ENCODE results near the gene SCARB1. TPM values are rescaled to one million over a fixed set of nuclear protein-coding genes. Genes with fewer than 3 reads are reported as not detected.

Gene SCARB1
- total and polyA plus RNA-seq, 2 of the 13 experiments (the other 11 are each of a cell fraction or from before 2014, with no cell fraction given) = 63.4 to 160 TPM

- TF ChIP-seq SRSF9 (IDR thresholded peaks at IDR 0.05; ENCODE audit: borderline replicate concordance, insufficient read depth, low read depth, low read length, poor library complexity, severe bottlenecking) = no peak
- TF ChIP-seq, protein P1, sequence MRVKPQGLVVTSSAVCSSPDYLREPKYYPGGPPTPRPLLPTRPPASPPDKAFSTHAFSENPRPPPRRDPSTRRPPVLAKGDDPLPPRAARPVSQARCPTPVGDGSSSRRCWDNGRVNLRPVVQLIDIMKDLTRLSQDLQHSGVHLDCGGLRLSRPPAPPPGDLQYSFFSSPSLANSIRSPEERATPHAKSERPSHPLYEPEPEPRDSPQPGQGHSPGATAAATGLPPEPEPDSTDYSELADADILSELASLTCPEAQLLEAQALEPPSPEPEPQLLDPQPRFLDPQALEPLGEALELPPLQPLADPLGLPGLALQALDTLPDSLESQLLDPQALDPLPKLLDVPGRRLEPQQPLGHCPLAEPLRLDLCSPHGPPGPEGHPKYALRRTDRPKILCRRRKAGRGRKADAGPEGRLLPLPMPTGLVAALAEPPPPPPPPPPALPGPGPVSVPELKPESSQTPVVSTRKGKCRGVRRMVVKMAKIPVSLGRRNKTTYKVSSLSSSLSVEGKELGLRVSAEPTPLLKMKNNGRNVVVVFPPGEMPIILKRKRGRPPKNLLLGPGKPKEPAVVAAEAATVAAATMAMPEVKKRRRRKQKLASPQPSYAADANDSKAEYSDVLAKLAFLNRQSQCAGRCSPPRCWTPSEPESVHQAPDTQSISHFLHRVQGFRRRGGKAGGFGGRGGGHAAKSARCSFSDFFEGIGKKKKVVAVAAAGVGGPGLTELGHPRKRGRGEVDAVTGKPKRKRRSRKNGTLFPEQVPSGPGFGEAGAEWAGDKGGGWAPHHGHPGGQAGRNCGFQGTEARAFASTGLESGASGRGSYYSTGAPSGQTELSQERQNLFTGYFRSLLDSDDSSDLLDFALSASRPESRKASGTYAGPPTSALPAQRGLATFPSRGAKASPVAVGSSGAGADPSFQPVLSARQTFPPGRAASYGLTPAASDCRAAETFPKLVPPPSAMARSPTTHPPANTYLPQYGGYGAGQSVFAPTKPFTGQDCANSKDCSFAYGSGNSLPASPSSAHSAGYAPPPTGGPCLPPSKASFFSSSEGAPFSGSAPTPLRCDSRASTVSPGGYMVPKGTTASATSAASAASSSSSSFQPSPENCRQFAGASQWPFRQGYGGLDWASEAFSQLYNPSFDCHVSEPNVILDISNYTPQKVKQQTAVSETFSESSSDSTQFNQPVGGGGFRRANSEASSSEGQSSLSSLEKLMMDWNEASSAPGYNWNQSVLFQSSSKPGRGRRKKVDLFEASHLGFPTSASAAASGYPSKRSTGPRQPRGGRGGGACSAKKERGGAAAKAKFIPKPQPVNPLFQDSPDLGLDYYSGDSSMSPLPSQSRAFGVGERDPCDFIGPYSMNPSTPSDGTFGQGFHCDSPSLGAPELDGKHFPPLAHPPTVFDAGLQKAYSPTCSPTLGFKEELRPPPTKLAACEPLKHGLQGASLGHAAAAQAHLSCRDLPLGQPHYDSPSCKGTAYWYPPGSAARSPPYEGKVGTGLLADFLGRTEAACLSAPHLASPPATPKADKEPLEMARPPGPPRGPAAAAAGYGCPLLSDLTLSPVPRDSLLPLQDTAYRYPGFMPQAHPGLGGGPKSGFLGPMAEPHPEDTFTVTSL (CRISPR knock-in tag; IDR thresholded peaks at IDR 0.05; ENCODE audit: borderline replicate concordance) = no peak
- TF ChIP-seq EZH2 (conservative IDR thresholded peaks at IDR 0.05; ENCODE audit: low read depth, low read length) = no peak
- TF ChIP-seq MED1 (CRISPR knock-in tag; IDR thresholded peaks at IDR 0.05) = no peak
- TF ChIP-seq, protein P2, sequence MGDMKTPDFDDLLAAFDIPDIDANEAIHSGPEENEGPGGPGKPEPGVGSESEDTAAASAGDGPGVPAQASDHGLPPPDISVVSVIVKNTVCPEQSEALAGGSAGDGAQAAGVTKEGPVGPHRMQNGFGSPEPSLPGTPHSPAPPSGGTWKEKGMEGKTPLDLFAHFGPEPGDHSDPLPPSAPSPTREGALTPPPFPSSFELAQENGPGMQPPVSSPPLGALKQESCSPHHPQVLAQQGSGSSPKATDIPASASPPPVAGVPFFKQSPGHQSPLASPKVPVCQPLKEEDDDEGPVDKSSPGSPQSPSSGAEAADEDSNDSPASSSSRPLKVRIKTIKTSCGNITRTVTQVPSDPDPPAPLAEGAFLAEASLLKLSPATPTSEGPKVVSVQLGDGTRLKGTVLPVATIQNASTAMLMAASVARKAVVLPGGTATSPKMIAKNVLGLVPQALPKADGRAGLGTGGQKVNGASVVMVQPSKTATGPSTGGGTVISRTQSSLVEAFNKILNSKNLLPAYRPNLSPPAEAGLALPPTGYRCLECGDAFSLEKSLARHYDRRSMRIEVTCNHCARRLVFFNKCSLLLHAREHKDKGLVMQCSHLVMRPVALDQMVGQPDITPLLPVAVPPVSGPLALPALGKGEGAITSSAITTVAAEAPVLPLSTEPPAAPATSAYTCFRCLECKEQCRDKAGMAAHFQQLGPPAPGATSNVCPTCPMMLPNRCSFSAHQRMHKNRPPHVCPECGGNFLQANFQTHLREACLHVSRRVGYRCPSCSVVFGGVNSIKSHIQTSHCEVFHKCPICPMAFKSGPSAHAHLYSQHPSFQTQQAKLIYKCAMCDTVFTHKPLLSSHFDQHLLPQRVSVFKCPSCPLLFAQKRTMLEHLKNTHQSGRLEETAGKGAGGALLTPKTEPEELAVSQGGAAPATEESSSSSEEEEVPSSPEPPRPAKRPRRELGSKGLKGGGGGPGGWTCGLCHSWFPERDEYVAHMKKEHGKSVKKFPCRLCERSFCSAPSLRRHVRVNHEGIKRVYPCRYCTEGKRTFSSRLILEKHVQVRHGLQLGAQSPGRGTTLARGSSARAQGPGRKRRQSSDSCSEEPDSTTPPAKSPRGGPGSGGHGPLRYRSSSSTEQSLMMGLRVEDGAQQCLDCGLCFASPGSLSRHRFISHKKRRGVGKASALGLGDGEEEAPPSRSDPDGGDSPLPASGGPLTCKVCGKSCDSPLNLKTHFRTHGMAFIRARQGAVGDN (CRISPR knock-in tag; IDR thresholded peaks at IDR 0.05) = peak; percentile 58
- TF ChIP-seq, protein P3, sequence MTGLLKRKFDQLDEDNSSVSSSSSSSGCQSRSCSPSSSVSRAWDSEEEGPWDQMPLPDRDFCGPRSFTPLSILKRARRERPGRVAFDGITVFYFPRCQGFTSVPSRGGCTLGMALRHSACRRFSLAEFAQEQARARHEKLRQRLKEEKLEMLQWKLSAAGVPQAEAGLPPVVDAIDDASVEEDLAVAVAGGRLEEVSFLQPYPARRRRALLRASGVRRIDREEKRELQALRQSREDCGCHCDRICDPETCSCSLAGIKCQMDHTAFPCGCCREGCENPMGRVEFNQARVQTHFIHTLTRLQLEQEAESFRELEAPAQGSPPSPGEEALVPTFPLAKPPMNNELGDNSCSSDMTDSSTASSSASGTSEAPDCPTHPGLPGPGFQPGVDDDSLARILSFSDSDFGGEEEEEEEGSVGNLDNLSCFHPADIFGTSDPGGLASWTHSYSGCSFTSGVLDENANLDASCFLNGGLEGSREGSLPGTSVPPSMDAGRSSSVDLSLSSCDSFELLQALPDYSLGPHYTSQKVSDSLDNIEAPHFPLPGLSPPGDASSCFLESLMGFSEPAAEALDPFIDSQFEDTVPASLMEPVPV (CRISPR knock-in tag; IDR thresholded peaks at IDR 0.05) = no peak
- TF ChIP-seq ZNF891 (CRISPR knock-in tag; IDR thresholded peaks at IDR 0.05) = 0 out of 2 replicates have a peak, but pooled peaks have one; percentile 32
- 0 out of 2 replicates have a peak, but pooled peaks have one; percentile 25 for TF ChIP-seq HNRNPL (IDR thresholded peaks at IDR 0.05; ENCODE audit: low read depth, low read length)
- TF ChIP-seq, protein P4, sequence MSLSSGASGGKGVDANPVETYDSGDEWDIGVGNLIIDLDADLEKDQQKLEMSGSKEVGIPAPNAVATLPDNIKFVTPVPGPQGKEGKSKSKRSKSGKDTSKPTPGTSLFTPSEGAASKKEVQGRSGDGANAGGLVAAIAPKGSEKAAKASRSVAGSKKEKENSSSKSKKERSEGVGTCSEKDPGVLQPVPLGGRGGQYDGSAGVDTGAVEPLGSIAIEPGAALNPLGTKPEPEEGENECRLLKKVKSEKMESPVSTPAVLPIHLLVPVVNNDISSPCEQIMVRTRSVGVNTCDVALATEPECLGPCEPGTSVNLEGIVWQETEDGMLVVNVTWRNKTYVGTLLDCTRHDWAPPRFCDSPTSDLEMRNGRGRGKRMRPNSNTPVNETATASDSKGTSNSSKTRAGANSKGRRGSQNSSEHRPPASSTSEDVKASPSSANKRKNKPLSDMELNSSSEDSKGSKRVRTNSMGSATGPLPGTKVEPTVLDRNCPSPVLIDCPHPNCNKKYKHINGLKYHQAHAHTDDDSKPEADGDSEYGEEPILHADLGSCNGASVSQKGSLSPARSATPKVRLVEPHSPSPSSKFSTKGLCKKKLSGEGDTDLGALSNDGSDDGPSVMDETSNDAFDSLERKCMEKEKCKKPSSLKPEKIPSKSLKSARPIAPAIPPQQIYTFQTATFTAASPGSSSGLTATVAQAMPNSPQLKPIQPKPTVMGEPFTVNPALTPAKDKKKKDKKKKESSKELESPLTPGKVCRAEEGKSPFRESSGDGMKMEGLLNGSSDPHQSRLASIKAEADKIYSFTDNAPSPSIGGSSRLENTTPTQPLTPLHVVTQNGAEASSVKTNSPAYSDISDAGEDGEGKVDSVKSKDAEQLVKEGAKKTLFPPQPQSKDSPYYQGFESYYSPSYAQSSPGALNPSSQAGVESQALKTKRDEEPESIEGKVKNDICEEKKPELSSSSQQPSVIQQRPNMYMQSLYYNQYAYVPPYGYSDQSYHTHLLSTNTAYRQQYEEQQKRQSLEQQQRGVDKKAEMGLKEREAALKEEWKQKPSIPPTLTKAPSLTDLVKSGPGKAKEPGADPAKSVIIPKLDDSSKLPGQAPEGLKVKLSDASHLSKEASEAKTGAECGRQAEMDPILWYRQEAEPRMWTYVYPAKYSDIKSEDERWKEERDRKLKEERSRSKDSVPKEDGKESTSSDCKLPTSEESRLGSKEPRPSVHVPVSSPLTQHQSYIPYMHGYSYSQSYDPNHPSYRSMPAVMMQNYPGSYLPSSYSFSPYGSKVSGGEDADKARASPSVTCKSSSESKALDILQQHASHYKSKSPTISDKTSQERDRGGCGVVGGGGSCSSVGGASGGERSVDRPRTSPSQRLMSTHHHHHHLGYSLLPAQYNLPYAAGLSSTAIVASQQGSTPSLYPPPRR (CRISPR knock-in tag; IDR thresholded peaks at IDR 0.05; ENCODE audit: borderline replicate concordance) = no peak
- no peak for TF ChIP-seq ZNF3 (CRISPR knock-in tag; IDR thresholded peaks at IDR 0.05)
- no peak for TF ChIP-seq ZNF775 (CRISPR knock-in tag; IDR thresholded peaks at IDR 0.05; ENCODE audit: borderline replicate concordance)
These were observed 21.5 kb downstream of the SCARB1 start (continued) for GRCh38 chr12:124842073-124842749.
